Spleen (tissue), 7 donors: ENCODE measurements around the gene SDSL.
A peak's percentile ranks its signal among the peaks of the same experiment; 100 is the strongest.

Experiments used
- CTCF ChIP-seq, 11 experiments: fragments of 200-600 bp in 7 of 11; fragments of 450-650 bp in 4 of 11; sonication (generic) in 4 of 11; IDR thresholded peaks in 8 of 11; conservative IDR thresholded peaks in 3 of 11; 1 replicate in 7 of 11; 2 replicates in 4 of 11; pipeline versions ENCODE4 v1.4.0 to v1.8.0; 2016 to 2021; ENCODE audit warnings: antibody characterized with exemption in 11 of 11, inconsistent platforms in 4 of 11, mild to moderate bottlenecking in 1 of 11
- POLR2A ChIP-seq, 3 donors: fragments of 450-650 bp; IDR thresholded peaks; one replicate each; pipeline ENCODE4 v1.5.1; 2017; ENCODE audit warnings: antibody characterized with exemption in 3 of 3, mild to moderate bottlenecking in 1 of 3
- POLR2AphosphoS5 ChIP-seq, 3 donors: sonication (generic); formaldehyde crosslinking; IDR thresholded peaks; one replicate each; pipeline ENCODE4 v1.5.1; 2017; ENCODE audit warnings: antibody characterized with exemption in 3 of 3
- donor health status: DM: no; HTN: no; CAD: no; lungs with moderate emphysema.
- donor health status: DM: no; HTN: no; CAD: no.
- donor health status: DM: no; HTN: no; CAD: no.

- peak; percentile 56 to 90 (median 81) for TF ChIP-seq CTCF (IDR thresholded peaks at IDR 0.05 in 8 of 11, conservative IDR thresholded peaks at IDR 0.05 in 3 of 11)
- no peak for TF ChIP-seq POLR2A (IDR thresholded peaks at IDR 0.05)
- TF ChIP-seq POLR2AphosphoS5 (IDR thresholded peaks at IDR 0.05), result no peak
These were observed 3.0 kb downstream of the SDSL start for GRCh38 chr12:113424915-113425823.
